Astrocyte of the spinal cord (primary cell): ENCODE measurements around the gene SLC26A11.

Experiments
- DNase-seq: peaks from one replicate; pipeline ENCODE4 v3.0.0; 2011; ENCODE audit warnings: low read depth, low spot score
- H3K4me3 ChIP-seq: 2 replicates; pipeline ENCODE4 v1.5.1; 2011; ENCODE audit warnings: low read depth, mild to moderate bottlenecking, low read length, moderate library complexity
- in situ Hi-C: cut with HindIII; loops from 2 replicates; pipeline ENCODE4 v1.10.0; 2017; ENCODE audit warnings: low sequenced_read_pairs
- TF ChIP-seq, protein P1 (sequence below): IDR thresholded peaks from 2 replicates; pipeline ENCODE4 v1.5.1; 2012; ENCODE audit warnings: low read depth, mild to moderate bottlenecking, low read length, inconsistent platforms

The SLC26A11 gene

GRCh38 chr17:80180192-80180591 is 40.0 kb upstream of the SLC26A11 start:
- DNase-seq = no peak
- TF ChIP-seq, protein P1, sequence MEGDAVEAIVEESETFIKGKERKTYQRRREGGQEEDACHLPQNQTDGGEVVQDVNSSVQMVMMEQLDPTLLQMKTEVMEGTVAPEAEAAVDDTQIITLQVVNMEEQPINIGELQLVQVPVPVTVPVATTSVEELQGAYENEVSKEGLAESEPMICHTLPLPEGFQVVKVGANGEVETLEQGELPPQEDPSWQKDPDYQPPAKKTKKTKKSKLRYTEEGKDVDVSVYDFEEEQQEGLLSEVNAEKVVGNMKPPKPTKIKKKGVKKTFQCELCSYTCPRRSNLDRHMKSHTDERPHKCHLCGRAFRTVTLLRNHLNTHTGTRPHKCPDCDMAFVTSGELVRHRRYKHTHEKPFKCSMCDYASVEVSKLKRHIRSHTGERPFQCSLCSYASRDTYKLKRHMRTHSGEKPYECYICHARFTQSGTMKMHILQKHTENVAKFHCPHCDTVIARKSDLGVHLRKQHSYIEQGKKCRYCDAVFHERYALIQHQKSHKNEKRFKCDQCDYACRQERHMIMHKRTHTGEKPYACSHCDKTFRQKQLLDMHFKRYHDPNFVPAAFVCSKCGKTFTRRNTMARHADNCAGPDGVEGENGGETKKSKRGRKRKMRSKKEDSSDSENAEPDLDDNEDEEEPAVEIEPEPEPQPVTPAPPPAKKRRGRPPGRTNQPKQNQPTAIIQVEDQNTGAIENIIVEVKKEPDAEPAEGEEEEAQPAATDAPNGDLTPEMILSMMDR = no peak
- in situ Hi-C loops = no loop called here

GRCh38 chr17:80181431-80181830 is 38.8 kb upstream of the SLC26A11 start:
- TF ChIP-seq, protein P1 = no peak
- in situ Hi-C loops = no loop called here
- DNase-seq = no peak
- H3K4me3 ChIP-seq = no peak overlapping the region

More at GRCh38 chr17:80180192-80180591, 40.0 kb upstream of the SLC26A11 start:
- H3K4me3 ChIP-seq = no peak overlapping the region

DNA sequence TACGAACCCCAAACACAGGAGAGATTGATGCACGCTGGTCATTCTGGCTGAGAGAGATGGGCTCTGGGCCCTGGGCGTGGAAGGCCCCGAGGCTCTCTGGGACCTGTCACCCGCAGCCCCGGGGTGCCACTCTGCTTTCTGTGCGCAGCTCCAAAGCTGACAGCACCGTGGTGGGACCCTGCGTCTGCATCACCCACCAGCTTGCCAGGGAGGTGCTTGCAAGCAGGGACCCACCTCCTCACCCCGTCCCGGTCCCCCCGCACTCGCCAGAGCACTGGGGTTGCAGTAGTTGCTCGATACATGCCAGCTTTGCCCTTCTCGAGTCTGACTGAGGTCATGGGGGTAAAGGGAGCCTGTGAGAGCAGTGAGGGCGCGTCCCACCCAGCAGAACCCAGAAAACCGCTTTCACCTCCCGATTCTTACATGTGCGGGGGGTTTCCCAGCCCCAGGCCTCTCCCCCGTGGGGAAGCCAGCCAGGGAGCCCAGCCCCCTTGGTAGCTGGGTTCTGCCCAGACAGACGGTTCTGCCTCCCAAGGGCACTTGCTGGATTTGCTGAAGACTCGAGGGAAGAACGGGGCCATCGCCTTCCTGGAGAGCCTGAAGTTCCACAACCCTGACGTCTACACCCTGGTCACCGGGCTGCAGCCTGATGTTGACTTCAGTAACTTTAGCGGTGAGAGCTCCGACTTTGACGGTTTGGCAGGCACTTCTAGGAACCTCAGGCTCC is 37.9 kb upstream of the SLC26A11 start:
- no peak for DNase-seq

GRCh38 chr17:80182845-80183223 is 37.4 kb upstream of the SLC26A11 start:
- DNase-seq = no peak
- no peak overlapping the region for H3K4me3 ChIP-seq
- TF ChIP-seq, protein P1 = no peak
- in situ Hi-C loops = no loop called here

More for the DNA sequence above, 37.9 kb upstream of the SLC26A11 start:
- in situ Hi-C loops = no loop called here
- no peak overlapping the region for H3K4me3 ChIP-seq
- TF ChIP-seq, protein P1 = no peak

DNA sequence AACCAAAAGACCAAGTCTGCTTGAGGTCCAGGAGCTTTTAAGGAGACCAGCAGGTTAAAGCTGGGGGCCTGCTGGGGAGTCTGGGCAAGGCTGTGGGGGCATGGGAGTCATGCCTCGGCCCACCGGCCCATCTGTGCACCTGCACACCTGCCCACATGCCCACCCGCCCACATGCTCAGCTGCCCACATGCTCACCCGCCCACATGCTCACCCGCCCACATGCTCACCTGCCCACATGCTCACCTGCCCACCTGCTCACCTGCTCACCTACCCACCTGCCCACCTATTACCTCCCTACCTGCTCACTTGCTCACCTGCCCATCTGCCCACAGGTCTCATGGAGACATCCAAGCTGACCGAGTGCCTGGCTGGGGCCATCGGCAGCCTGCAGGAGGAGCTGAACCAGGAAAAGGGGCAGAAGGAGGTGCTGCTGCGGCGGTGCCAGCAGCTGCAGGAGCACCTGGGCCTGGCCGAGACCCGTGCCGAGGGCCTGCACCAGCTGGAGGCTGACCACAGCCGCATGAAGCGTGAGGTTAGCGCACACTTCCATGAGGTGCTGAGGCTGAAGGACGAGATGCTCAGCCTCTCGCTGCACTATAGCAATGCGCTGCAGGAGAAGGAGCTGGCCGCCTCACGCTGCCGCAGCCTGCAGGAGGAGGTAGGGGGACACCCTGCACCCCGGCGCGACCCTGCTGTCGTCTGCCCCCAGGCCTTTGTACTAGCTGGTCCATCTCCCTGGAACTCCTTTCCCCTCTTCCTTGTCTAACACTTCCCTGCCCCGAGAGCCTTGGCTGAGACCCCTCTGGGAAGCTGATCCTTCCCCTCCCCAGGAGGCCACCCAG is 36.4 kb upstream of the SLC26A11 start:
- in situ Hi-C loops = no loop called here
- TF ChIP-seq, protein P1 = no peak
- H3K4me3 ChIP-seq = no peak overlapping the region
- no peak for DNase-seq

GRCh38 chr17:80184423-80184714 is 35.9 kb upstream of the SLC26A11 start:
- H3K4me3 ChIP-seq = no peak overlapping the region
- no peak for DNase-seq
- in situ Hi-C loops = no loop called here
- TF ChIP-seq, protein P1 = no peak
